Right ventricle myocardium inferior (tissue), 1 donor: ENCODE data around the gene ELF5. TPM values are rescaled to one million over a fixed set of nuclear protein-coding genes. Genes with fewer than 3 reads are reported as not detected.

ENCODE experiments used
- ATAC-seq: fragments of 200-7000 bp; cut with Tn5 transposase; one replicate; pipeline ENCODE4 v1.9.1; 2020; ENCODE audit warnings: mild to moderate bottlenecking, moderate library complexity
- DNase-seq: peaks from one replicate; pipeline ENCODE4 v3.0.0; 2021; ENCODE audit errors: missing footprints
- intact Hi-C: fragments of 100-400 bp; cut with DNase I; formaldehyde crosslinking; loops from one replicate; pipeline ENCODE4 v1.11.0; 2022
- total RNA-seq: library from RNA; stranded (reverse); fragmentation: NEBNext Ultra II Directional; extraction: Animal tissue kit (Norgen Biotek cat#: 25700); gene quantifications from one replicate; pipeline ENCODE4 v1.2.1, GENCODE V29; 2021
- donor health status: DM: no; HTN: yes; CAD: no; lungs with severe emphysema.

Gene ELF5
- total RNA-seq, 1 donor from 2014 or later: not detected

GRCh38 chr11:34499719-34500500 lies 13.7 kb downstream of the ELF5 start:
- ATAC-seq (no peak), DNase-seq (no peak)
- intact Hi-C loops: loop anchor here (10.0 kb wide), 1 partner anchor 325 kb away; no protein-coding TSS in a partner anchor

- intact Hi-C loops: loop anchor here (10.0 kb wide), 1 partner anchor 321 kb away; no protein-coding TSS in a partner anchor
- DNase-seq: no peak
- no peak for ATAC-seq
These were observed 17.7 kb downstream of the ELF5 start for GRCh38 chr11:34495724-34496377.

GRCh38 chr11:34495239-34495723 lies 18.3 kb downstream of the ELF5 start:
- intact Hi-C loops: loop anchor here (10.0 kb wide), 1 partner anchor 320 kb away; no protein-coding TSS in a partner anchor
- no peak for ATAC-seq
- no peak for DNase-seq

- DNase-seq: no peak
- no peak for ATAC-seq
- intact Hi-C loops: loop anchor here (2.0 to 10.0 kb wide), 2 partner anchors 127 to 319 kb away; no protein-coding TSS in a partner anchor
These were observed 19.5 kb downstream of the ELF5 start for GRCh38 chr11:34493926-34494595.

- DNase-seq (no peak), ATAC-seq (no peak)
- intact Hi-C loops: loop anchor here (2.0 to 10.0 kb wide), 2 partner anchors 127 to 319 kb away; no protein-coding TSS in a partner anchor
These were observed 20.1 kb downstream of the ELF5 start for GRCh38 chr11:34493468-34493867.

GRCh38 chr11:34492806-34493414 lies 20.7 kb downstream of the ELF5 start:
- intact Hi-C loops: loop anchor here (2.0 to 10.0 kb wide), 2 partner anchors 126 to 318 kb away; no protein-coding TSS in a partner anchor
- DNase-seq (no peak), ATAC-seq (no peak)

- DNase-seq (no peak), ATAC-seq (no peak)
- intact Hi-C loops: loop anchor here (10.0 kb wide), 1 partner anchor 316 kb away; no protein-coding TSS in a partner anchor
These were observed 23.3 kb downstream of the ELF5 start for GRCh38 chr11:34490304-34490703.

GRCh38 chr11:34488855-34489557 lies 24.6 kb downstream of the ELF5 start:
- no peak for DNase-seq
- ATAC-seq: no peak
- intact Hi-C loops: no loop called here

GRCh38 chr11:34487430-34487829 lies 26.2 kb downstream of the ELF5 start:
- ATAC-seq (no peak), DNase-seq (no peak)
- intact Hi-C loops: no loop called here

- intact Hi-C loops: no loop called here
- DNase-seq (no peak), ATAC-seq (no peak)
These were observed 30.3 kb downstream of the ELF5 start for GRCh38 chr11:34483106-34483874.

- ATAC-seq: no peak
- intact Hi-C loops: no loop called here
- DNase-seq: no peak
These were observed 32.3 kb downstream of the ELF5 start for GRCh38 chr11:34481307-34481706.

- intact Hi-C loops: no loop called here
- ATAC-seq: no peak
- DNase-seq: no peak
These were observed 33.3 kb downstream of the ELF5 start for GRCh38 chr11:34480314-34480713.

- no peak for ATAC-seq
- DNase-seq: no peak
- intact Hi-C loops: no loop called here
These were observed 34.5 kb downstream of the ELF5 start for GRCh38 chr11:34478845-34479663.

GRCh38 chr11:34476849-34477248 lies 36.7 kb downstream of the ELF5 start:
- ATAC-seq (no peak), DNase-seq (no peak)
- intact Hi-C loops: no loop called here

- intact Hi-C loops: no loop called here
- DNase-seq: no peak
- ATAC-seq: no peak
These were observed 37.9 kb downstream of the ELF5 start for GRCh38 chr11:34475656-34476055.

- intact Hi-C loops: no loop called here
- ATAC-seq (no peak), DNase-seq (no peak)
These were observed 39.9 kb downstream of the ELF5 start for GRCh38 chr11:34473603-34474169.
